ENCODE data around the gene GRK3.

DNA sequence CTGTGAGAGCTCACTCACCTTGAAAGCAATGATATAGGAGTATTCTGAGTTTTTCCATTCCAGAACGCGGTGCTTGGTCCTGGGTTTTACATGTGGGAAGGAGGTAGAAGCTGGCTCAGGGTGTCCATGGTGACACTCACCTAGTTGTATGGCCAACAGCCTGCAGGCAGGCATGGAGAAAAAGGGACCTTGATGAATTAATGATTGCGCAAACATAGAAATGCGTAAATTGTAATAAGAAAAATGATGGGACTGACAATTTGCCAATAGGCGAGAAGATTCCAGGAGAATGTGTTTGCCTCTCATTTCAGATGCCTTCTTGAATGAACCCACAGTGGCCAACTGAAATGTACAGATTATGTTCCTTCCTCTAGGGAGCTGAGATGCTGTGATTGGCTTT lies 124.2 kb downstream of the GRK3 start:
- TF ChIP-seq ZNF274 (IDR thresholded peaks at IDR 0.05; ENCODE audit: low read depth, low read length) (no peak), YY1 (IDR thresholded peaks at IDR 0.05; ENCODE audit: insufficient read depth, insufficient read length) (no peak), SUZ12 (IDR thresholded peaks at IDR 0.05; ENCODE audit: extremely low read depth, insufficient read depth, insufficient read length) (no peak)

Data from NT2/D1 (cell line).